Omental fat pad (tissue), 4 donors: ENCODE data around the gene FBXL7. TPM values are rescaled to one million over a fixed set of nuclear protein-coding genes. Genes with fewer than 3 reads are reported as not detected.

ENCODE experiments used
- ATAC-seq: fragments of 150-250 bp; one replicate; pipeline ENCODE4 v1.9.1; 2016; ENCODE audit warnings: mild to moderate bottlenecking, moderate library complexity; ENCODE audit not compliant: low FRiP score
- DNase-seq: peaks from one replicate; pipeline ENCODE4 v3.0.0-alpha.2; 2019; ENCODE audit warnings: low spot score
- CTCF ChIP-seq, 3 donors: fragments of 450-650 bp; IDR thresholded peaks; one replicate each; pipeline ENCODE4 v1.5.1; 2016 to 2017; ENCODE audit warnings: antibody characterized with exemption in 3 of 3, mild to moderate bottlenecking in 3 of 3, moderate library complexity in 2 of 3
- total RNA-seq, 4 donors: library from RNA; depleted of rRNA; stranded (reverse); fragments of >200 nt; gene quantifications; one replicate each; pipeline ENCODE4 v1.1.0, GENCODE V29; 2016

The FBXL7 gene
- total RNA-seq, 4 donors from 2014 or later = 9.1 to 47.1 (median 17.1) TPM

DNA sequence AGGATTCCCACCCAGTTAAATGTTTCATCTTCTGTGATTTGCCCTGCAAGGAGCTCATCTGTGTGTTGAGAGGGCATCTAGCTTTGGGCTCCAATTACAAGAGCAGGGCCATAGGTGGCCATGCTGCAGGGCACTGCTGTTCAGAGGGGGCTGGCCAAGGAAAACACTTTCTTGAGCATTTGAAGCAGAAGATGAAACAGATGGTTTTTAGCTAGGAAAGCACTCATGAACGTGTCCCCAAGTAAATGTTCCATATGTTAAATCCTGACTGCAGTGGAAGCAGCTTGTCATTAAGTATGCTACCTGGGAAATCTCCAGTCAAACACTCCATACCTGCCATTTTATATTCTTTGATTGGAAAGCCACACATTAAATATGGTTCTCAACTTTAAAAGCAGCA lies 176.6 kb downstream of the FBXL7 start:
- ATAC-seq (no peak), DNase-seq (no peak)
- TF ChIP-seq CTCF (IDR thresholded peaks at IDR 0.05) = no peak

DNA sequence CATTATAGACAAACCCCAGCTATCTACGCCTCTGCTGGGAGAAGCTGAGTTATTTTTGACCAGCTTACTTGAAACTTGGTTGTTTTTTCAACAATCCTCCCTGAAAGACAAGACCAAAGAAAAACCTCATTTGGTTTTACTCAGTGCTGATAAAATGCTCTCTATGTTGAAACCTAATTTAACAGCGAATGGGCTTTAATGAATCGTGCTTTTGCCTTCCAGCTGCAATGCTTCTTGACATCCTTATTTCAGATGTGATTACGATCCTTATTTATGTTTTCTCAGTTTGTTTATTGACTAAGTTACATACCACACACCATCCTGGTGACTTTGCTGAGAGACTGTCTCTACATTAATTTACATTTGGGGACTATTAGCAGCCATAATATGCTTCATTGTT lies 179.2 kb downstream of the FBXL7 start:
- DNase-seq (no peak), ATAC-seq (no peak)
- no peak for TF ChIP-seq CTCF (IDR thresholded peaks at IDR 0.05)

GRCh38 chr5:15680455-15680854 lies 180.5 kb downstream of the FBXL7 start:
- no peak for TF ChIP-seq CTCF (IDR thresholded peaks at IDR 0.05)
- no peak for DNase-seq
- ATAC-seq = no peak

- no peak for TF ChIP-seq CTCF (IDR thresholded peaks at IDR 0.05)
- no peak for DNase-seq
- no peak for ATAC-seq
Observed at GRCh38 chr5:15682122-15682521, 182.1 kb downstream of the FBXL7 start.

DNA sequence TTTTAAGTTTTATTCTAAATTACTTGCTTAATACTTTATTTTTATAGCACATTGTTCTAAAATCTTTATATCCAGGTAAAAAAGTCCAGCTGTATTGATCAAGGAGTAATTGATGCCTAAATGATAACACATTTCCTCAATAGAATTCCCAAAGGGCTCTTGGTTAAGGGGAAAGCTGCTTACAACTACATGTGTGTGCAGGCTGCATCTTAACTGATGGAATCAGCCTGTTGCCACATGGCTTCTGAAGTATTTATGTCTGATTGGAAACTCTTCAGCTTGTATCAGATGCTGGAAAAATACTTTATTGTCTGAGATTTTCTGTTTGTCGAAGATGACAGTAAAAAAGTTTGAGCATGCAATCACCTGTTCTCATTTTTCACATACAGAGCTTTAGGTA lies 182.6 kb downstream of the FBXL7 start:
- ATAC-seq = no peak
- no peak for TF ChIP-seq CTCF (IDR thresholded peaks at IDR 0.05)
- no peak for DNase-seq

- ATAC-seq (no peak), DNase-seq (no peak)
- no peak for TF ChIP-seq CTCF (IDR thresholded peaks at IDR 0.05)
Observed at GRCh38 chr5:15683332-15683731, 183.4 kb downstream of the FBXL7 start.

GRCh38 chr5:15687401-15687800 lies 187.4 kb downstream of the FBXL7 start:
- TF ChIP-seq CTCF (IDR thresholded peaks at IDR 0.05) = no peak
- no peak for DNase-seq
- no peak for ATAC-seq
